ENCODE measurements around the gene CHAC2.

- no peak for TF ChIP-seq CTCF (IDR thresholded peaks at IDR 0.05; ENCODE audit: insufficient read depth, low read length, poor library complexity, severe bottlenecking)
- TF ChIP-seq EZH2phosphoT487 (conservative IDR thresholded peaks at IDR 0.05; ENCODE audit: low read length): no peak
Measured at GRCh38 chr2:53740170-53740569, 27.4 kb upstream of the CHAC2 start.
